ENCODE measurements around the gene ZNF837.

Gene ZNF837

GRCh38 chr19:58368561-58369360 is 12.1 kb downstream of the ZNF837 start:
- DNase-seq: no peak

GRCh38 chr19:58367698-58368454 is 13.0 kb downstream of the ZNF837 start:
- DNase-seq: no peak

DNA sequence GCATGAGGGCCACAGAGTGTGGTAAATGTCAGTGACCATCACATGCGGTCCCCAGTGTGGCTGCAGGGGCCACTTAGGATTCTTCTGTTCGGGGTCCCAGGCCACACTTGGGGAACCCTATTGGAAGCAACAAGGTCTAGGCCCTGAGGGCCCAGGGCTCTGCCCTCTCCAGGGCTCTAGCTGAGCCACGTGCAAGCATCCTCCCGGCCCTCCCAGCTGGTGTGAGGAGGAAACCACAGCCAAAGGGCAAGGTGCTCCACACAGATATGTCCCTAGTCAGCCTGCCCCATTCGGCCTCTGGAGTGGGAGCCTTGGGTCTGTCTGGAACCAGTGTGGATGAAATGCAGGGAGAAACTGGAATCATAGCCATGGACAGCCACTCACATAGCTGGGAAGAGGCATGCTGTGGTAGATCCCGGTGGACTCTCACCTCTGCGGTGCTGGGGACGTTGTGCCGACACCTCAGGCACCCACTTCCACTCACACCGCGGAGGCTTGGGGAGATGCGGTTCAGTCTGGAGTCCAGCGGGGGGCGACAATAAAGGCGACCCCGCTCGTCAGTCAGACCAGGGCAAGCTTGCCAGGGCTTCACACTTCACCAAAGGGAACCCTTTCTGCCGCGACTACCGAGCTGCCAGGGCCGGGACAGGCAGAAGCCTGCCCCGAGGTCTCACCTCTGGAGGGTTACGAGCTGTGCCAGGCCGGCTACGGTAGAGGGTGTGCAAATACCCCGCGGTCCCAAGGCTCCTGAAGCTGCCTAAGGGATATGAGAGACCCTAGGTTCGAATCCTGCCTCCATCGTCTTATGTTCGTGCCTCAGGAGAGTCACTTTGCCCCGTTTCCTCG is 14.0 kb downstream of the ZNF837 start:
- no peak for DNase-seq

GRCh38 chr19:58364146-58364545 is 16.7 kb downstream of the ZNF837 start:
- no peak for DNase-seq

GRCh38 chr19:58362272-58362994 is 18.4 kb downstream of the ZNF837 start, which contains the start of gene ZNF497:
Gene ZNF497 (minus strand): TSS chr19:58362751. CDS start chr19:58357635, 5,116 bp downstream.
- peak; percentile 96 for DNase-seq

DNA sequence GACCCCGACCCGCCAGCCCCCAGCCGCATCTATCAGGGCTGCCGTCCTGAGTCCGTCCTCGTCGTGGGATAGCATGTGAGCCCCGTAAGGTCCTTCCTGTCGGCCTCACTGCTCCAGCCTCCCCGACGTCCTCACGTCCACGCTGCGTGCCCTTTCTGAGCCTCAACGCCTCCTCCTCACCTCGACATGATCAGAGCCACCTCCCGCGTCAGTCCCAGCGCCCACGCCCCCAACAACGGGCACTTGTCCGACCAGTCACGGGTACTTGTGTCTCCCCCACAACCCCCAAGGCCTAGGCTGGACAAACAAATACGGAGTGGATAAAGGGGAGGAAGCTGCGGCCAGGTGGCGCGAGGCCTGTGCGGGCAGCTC is 18.9 kb downstream of the ZNF837 start:
- no peak for DNase-seq

DNA sequence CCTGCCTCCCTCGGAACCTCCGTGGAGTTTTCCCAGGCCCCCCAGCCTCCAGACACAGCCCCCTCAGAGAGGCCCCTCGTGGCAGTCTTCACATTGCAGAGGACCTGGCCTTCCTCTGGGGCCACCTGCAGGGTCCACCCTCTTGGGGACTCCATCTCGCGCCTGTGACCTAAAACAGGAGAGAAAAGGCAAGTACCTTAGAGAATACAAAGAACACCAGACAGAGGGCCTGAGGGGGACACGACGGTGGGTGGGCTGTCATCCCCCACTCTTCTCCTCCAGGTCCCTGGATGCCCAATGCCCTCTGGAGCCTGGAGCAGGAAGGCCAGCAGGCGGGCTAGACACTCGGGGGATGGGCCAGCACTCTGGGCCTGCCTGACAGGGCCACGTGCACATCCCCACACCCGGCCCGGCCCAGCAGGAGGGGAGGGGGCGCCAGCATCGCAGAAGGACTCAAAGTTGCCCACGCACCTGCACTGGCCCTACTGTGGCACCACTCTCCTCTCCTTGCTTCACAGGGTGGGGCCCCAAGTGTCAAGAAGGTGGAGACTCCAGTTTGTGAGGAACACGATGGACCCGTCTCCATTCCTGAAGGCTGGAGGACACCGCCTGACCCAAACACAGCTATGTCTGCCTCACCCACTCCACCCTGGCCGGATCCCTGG is 23.2 kb downstream of the ZNF837 start:
- DNase-seq: no peak

- DNase-seq: peak; percentile 13
Measured at GRCh38 chr19:58356766-58357480, 23.9 kb downstream of the ZNF837 start.

DNA sequence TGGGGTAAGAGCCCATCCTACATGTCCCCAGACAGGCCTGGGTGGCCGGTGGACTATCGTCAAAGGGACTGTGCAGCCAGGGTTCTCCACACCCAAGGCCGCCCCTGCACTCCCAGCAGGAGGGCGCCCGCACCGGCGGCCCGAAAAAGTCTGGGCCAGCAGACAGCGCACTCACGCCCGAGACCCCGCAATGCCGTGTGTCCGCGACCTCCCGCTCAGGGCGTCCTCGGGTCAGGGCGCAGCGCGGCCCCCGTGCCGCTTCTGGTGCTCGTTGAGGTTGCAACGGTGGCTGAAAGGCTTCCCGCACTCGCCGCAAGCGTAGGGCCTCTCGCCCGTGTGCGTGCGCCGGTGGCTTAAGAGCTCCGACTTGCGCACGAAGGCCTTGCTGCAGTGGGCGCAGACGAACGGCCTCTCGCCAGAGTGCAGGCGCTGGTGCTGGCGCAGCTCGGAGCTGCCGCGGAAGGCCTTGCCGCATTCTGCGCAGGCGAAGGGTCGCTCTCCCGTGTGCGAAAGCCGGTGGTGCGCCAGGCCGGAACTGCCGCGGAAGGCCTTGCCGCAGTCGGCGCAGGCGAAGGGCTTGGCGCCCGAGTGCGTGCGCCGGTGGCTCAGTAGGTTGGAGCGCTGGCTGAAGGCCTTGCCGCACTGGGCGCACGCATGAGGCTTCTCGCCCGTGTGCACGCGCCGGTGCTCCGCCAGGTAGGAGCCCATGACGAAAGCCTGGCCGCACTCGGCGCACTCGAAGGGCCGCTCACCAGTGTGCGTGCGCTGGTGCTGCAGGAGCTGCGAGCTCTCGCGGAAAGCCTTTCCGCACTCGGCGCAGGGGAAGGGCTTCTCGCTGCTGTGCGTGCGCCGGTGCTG is 24.7 kb downstream of the ZNF837 start:
- DNase-seq: peak; percentile 50

DNA sequence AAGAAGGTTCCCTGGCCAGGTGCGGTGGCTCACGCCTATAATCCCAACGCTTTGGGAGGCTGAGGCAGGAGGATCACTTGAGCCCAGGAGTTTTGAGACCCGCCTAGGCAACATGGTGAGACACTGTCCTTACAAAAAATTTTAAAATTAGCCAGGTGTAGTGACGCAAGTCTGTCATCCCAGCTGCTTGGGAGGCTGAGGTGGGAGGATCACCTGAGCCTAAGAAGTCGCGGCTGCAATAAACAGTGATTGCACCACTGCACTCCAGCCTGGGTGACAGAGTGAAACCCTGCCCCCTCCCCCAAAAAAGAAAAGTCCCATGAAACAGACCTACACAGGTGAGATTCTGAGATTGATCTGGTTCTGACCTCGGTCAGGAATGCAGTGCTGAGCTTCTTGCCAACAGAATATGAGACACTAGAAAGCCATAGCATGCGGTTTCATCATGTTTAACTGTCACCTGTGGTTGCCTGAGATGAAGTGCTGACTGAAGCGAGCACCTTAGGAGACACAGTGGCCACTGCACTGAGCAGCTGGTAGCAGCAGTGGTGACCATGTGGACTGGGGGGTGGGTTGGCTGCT is 25.5 kb downstream of the ZNF837 start:
- no peak for DNase-seq

GRCh38 chr19:58354478-58355030 is 26.3 kb downstream of the ZNF837 start:
- DNase-seq: no peak

DNA sequence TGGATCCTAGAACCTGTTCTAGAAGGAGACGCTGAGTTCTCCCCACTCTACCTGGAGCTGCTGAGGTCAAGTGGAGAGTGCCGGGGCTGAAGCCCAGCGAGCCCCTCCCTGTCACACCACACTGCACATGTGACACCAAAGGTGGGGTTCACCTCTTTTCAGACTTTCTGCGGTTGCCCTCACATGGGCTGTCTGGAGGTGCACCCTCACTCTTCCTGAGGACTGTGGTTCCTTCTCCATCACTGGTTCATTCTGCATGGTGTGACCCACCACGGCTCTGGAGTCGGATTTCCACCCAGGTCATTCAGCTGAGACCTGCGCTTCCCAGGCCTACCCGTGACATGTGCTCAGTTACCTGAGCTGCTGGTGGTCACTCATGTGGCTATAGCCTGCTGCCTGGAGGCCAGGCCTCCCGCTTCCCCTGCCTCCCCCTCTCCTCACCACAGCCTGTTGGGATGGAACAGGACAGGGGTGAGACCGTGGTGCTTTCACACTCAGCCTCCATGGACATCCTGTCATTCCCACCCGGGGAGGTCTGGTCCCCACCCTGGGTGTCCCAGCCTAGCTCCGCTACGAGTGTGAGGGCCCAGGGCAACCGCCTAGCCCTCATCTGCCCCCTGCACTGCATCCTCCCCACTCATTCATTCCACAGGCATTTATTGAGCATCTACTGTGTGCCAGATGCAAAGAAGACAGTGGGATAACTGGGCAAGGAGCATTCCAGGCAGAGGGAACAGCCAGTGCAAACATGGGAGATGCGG is 26.9 kb downstream of the ZNF837 start:
- no peak for DNase-seq

DNA sequence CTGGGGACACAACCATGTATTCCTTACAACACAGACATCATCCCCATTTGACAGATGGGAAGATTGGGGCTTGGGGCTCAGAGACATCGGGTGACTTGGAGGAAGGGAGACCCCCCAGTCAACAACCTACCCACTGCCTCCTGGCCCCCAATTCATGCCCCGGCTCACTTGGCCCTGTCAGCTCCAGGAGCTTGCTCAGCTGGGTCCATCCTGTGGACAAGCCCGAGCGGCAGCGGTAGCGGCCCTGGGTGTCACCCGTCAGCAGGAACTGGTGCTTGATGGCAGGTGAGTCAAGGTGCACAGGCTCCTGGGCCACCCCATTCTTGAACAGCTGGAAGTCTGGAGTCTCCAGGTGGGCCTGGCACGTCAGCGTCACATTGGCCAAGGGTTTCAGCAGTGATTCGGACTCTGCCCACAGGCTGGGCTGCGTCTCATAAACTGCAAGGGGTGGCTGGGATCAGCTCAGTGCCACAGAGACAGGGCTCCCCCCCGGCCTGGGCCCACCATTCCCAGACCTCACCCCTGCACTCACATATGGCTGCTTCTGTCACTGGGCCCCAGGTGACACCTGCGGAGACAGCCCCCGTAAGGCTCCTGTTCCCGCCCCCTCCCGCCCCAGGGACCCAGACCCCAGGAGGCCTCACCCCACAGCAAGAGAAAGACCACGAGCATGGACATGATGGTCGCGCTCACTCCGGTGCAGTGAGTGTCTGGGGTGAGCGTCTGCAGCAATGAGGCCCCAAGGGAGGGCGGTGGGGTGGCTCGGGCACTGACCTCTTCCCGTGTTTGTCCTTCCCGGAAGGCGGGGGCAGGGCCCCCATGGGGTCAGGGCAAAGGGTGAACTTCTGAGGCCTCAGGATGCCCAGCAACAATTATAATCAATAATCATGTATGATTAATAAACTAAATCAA is 27.8 kb downstream of the ZNF837 start, which contains the start of gene A1BG:
Gene A1BG, minus strand, starts transcription at position 733 of the 912 bp plus-strand sequence. Its CDS starts 55 bp downstream, at position 678.
- DNase-seq: no peak

- no peak for DNase-seq
Measured at GRCh38 chr19:58351990-58352755, 28.7 kb downstream of the ZNF837 start.

- no peak for DNase-seq
Measured at GRCh38 chr19:58351558-58351878, 29.3 kb downstream of the ZNF837 start.

- no peak for DNase-seq
Measured at GRCh38 chr19:58350871-58351557, 29.8 kb downstream of the ZNF837 start.

Data from EL (cell line).